Adrenal gland (tissue), 5 donors: ENCODE measurements around the gene SPAG9.

Experiments
- POLR2A ChIP-seq, 2 donors: fragments of 450-650 bp; IDR thresholded peaks; one replicate each; pipeline ENCODE4 v1.6.1; 2017; ENCODE audit warnings: antibody characterized with exemption in 2 of 2, mild to moderate bottlenecking in 2 of 2, moderate library complexity in 1 of 2
- TF ChIP-seq, protein P1 (sequence below), 6 experiments: fragments of 450-650 bp in 4 of 6; fragments of 200-600 bp in 2 of 6; sonication (generic) in 1 of 6; IDR thresholded peaks; 1 replicate in 5 of 6; 2 replicates in 1 of 6; pipeline versions ENCODE4 v1.5.1 to v1.8.0; 2016 to 2021; ENCODE audit warnings: antibody characterized with exemption in 6 of 6, mild to moderate bottlenecking in 2 of 6, moderate library complexity in 1 of 6
- donor health status: DM: no; HTN: no; CAD: no.

- no peak for TF ChIP-seq POLR2A (IDR thresholded peaks at IDR 0.05)
- TF ChIP-seq, protein P1, sequence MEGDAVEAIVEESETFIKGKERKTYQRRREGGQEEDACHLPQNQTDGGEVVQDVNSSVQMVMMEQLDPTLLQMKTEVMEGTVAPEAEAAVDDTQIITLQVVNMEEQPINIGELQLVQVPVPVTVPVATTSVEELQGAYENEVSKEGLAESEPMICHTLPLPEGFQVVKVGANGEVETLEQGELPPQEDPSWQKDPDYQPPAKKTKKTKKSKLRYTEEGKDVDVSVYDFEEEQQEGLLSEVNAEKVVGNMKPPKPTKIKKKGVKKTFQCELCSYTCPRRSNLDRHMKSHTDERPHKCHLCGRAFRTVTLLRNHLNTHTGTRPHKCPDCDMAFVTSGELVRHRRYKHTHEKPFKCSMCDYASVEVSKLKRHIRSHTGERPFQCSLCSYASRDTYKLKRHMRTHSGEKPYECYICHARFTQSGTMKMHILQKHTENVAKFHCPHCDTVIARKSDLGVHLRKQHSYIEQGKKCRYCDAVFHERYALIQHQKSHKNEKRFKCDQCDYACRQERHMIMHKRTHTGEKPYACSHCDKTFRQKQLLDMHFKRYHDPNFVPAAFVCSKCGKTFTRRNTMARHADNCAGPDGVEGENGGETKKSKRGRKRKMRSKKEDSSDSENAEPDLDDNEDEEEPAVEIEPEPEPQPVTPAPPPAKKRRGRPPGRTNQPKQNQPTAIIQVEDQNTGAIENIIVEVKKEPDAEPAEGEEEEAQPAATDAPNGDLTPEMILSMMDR (IDR thresholded peaks at IDR 0.05): no peak
These were observed 102.1 kb downstream of the SPAG9 start for GRCh38 chr17:51018541-51018940.
